Mesendoderm (in vitro differentiated cells): ENCODE data around the gene BTRC.

ENCODE experiments used
- DNase-seq: peaks from one replicate; pipeline ENCODE4 v3.0.0; 2013
- H2AK5ac ChIP-seq: 2 replicates; pipeline ENCODE4 v1.6.1; 2013; ENCODE audit warnings: low read length, inconsistent platforms
- H2BK120ac ChIP-seq: 2 replicates; pipeline ENCODE4 v1.6.1; 2013; ENCODE audit warnings: low read depth, mild to moderate bottlenecking, low read length, moderate library complexity, mixed read lengths
- H2BK15ac ChIP-seq: replicated peaks from 2 replicates; pipeline ENCODE4 v1.6.1; 2013; ENCODE audit warnings: low read depth, mild to moderate bottlenecking, moderate library complexity
- H2BK5ac ChIP-seq: 2 replicates; pipeline ENCODE4 v1.6.1; 2013; ENCODE audit warnings: low read length, inconsistent platforms
- H3K18ac ChIP-seq: 2 replicates; pipeline ENCODE4 v1.6.1; 2013; ENCODE audit warnings: mild to moderate bottlenecking, low read length, mixed read lengths
- H3K23ac ChIP-seq: one replicate; pipeline ENCODE4 v1.6.1; 2013; ENCODE audit warnings: low read length
- H3K27ac ChIP-seq: 2 replicates; pipeline ENCODE4 v1.5.1; 2013; ENCODE audit warnings: low read depth, mild to moderate bottlenecking, inconsistent platforms, low read length, moderate library complexity
- H3K27me3 ChIP-seq: 2 replicates; pipeline ENCODE4 v1.6.1; 2013; ENCODE audit warnings: low read length, control low read depth, mild to moderate bottlenecking, inconsistent platforms; ENCODE audit not compliant: insufficient read depth, poor library complexity
- H3K36me3 ChIP-seq: 2 replicates; pipeline ENCODE4 v1.6.1; 2013; ENCODE audit warnings: low read length, inconsistent platforms; ENCODE audit not compliant: control insufficient read depth, insufficient read depth
- H3K4ac ChIP-seq: one replicate; pipeline ENCODE4 v1.6.1; 2013; ENCODE audit warnings: low read depth, mild to moderate bottlenecking, low read length, moderate library complexity
- H3K4me1 ChIP-seq: 2 replicates; pipeline ENCODE4 v1.6.1; 2013; ENCODE audit warnings: low read depth, low read length, inconsistent platforms; ENCODE audit not compliant: control insufficient read depth
- H3K4me2 ChIP-seq: 2 replicates; pipeline ENCODE4 v1.6.1; 2013; ENCODE audit warnings: low read length
- H3K4me3 ChIP-seq: 2 replicates; pipeline ENCODE4 v1.5.1; 2013; ENCODE audit warnings: mild to moderate bottlenecking, low read length
- H3K56ac ChIP-seq: one replicate; pipeline ENCODE4 v1.6.1; 2013; ENCODE audit warnings: low read length
- H3K79me1 ChIP-seq: 2 replicates; pipeline ENCODE4 v1.6.1; 2013; ENCODE audit warnings: low read length, inconsistent platforms
- H3K79me2 ChIP-seq: 2 replicates; pipeline ENCODE4 v1.6.1; 2013; ENCODE audit warnings: mild to moderate bottlenecking, low read length; ENCODE audit not compliant: control insufficient read depth, insufficient read depth
- H3K9ac ChIP-seq: 2 replicates; pipeline ENCODE4 v1.6.1; 2013; ENCODE audit warnings: low read length, inconsistent platforms
- H4K5ac ChIP-seq: one replicate; pipeline ENCODE4 v1.6.1; 2013; ENCODE audit warnings: low read length
- H4K8ac ChIP-seq: one replicate; pipeline ENCODE4 v1.6.1; 2013; ENCODE audit warnings: low read depth, mild to moderate bottlenecking, control low read depth, low read length, moderate library complexity
- WGBS: extraction: QIAGEN DNeasy Blood & Tissue Kit; methylation state at CpG from one replicate; pipeline ENCODE4 v1.1.7; 2013; ENCODE audit warnings: low lambda C conversion rate, missing lambda C conversion rate; ENCODE audit not compliant: insufficient coverage; ENCODE audit errors: extremely low coverage; 5-methylcytosine and 5-hydroxymethylcytosine counted together

BTRC gene

GRCh38 chr10:101466016-101466912 lies 112.3 kb downstream of the BTRC start:
- Histone ChIP-seq H4K5ac (no peak overlapping the region), H2AK5ac (no peak overlapping the region), H3K4me1 (peaks cover 3% of the 10 kb centered on the region), H3K27me3 (no peaks in the 10 kb centered on the region), H3K36me3 (no peaks in the 10 kb centered on the region), H3K4me2 (no peak overlapping the region), H2BK120ac (no peak overlapping the region), H3K9ac (no peak overlapping the region), H3K18ac (no peak overlapping the region), H2BK15ac (no peak overlapping the region), H4K8ac (no peak overlapping the region), H3K79me2 (no peaks in the 10 kb centered on the region), H3K4me3 (no peak overlapping the region), H2BK5ac (no peak overlapping the region), H3K4ac (no peak overlapping the region), H3K27ac (no peak overlapping the region), H3K56ac (no peak overlapping the region), H3K23ac (no peak overlapping the region), H3K79me1 (no peaks in the 10 kb centered on the region)
- WGBS: no CpG with 5 or more reads among the region's 5 CpGs
- no peak for DNase-seq

GRCh38 chr10:101467286-101467770 lies 113.4 kb downstream of the BTRC start:
- no peak overlapping the region for H3K4me3 ChIP-seq
- no peaks in the 10 kb centered on the region for H3K27me3 ChIP-seq
- no peak overlapping the region for H3K27ac ChIP-seq
- H2BK120ac ChIP-seq: no peak overlapping the region
- no peak overlapping the region for H2BK5ac ChIP-seq
- H3K4ac ChIP-seq: no peak overlapping the region
- no peaks in the 10 kb centered on the region for H3K79me2 ChIP-seq
- H2AK5ac ChIP-seq: no peak overlapping the region
- DNase-seq: peak; percentile 89
- H3K79me1 ChIP-seq: no peaks in the 10 kb centered on the region
- no peak overlapping the region for H3K18ac ChIP-seq
- no peak overlapping the region for H4K8ac ChIP-seq
- no peak overlapping the region for H2BK15ac ChIP-seq
- WGBS: no CpG with 5 or more reads among the region's 3 CpGs
- H3K23ac ChIP-seq: no peak overlapping the region
- no peak overlapping the region for H3K4me2 ChIP-seq
- peaks cover 3% of the 10 kb centered on the region for H3K4me1 ChIP-seq
- no peak overlapping the region for H3K56ac ChIP-seq
- no peak overlapping the region for H4K5ac ChIP-seq
- no peak overlapping the region for H3K9ac ChIP-seq
- no peaks in the 10 kb centered on the region for H3K36me3 ChIP-seq

- no peak overlapping the region for H3K56ac ChIP-seq
- DNase-seq: no peak
- no peak overlapping the region for H3K23ac ChIP-seq
- no peak overlapping the region for H3K18ac ChIP-seq
- H3K27me3 ChIP-seq: no peaks in the 10 kb centered on the region
- no peak overlapping the region for H3K27ac ChIP-seq
- H3K4me1 ChIP-seq: peaks cover 3% of the 10 kb centered on the region
- H3K79me2 ChIP-seq: no peaks in the 10 kb centered on the region
- H3K79me1 ChIP-seq: no peaks in the 10 kb centered on the region
- H4K5ac ChIP-seq: no peak overlapping the region
- no peak overlapping the region for H3K9ac ChIP-seq
- H2AK5ac ChIP-seq: no peak overlapping the region
- no peak overlapping the region for H3K4me3 ChIP-seq
- WGBS: no CpG with 5 or more reads among the region's 2 CpGs
- no peak overlapping the region for H3K4ac ChIP-seq
- H2BK120ac ChIP-seq: no peak overlapping the region
- H2BK15ac ChIP-seq: no peak overlapping the region
- no peak overlapping the region for H4K8ac ChIP-seq
- no peak overlapping the region for H2BK5ac ChIP-seq
- no peaks in the 10 kb centered on the region for H3K36me3 ChIP-seq
- H3K4me2 ChIP-seq: no peak overlapping the region
These were observed 114.2 kb downstream of the BTRC start for GRCh38 chr10:101468159-101468558.

- H3K56ac ChIP-seq: no peak overlapping the region
These were observed 122.4 kb downstream of the BTRC start for GRCh38 chr10:101476383-101476782.

GRCh38 chr10:101478956-101479355 lies 125.0 kb downstream of the BTRC start:
- no CpG with 5 or more reads among the region's 1 CpG for WGBS
- H2BK120ac ChIP-seq: no peak overlapping the region

More at GRCh38 chr10:101476383-101476782, 122.4 kb downstream of the BTRC start:
- no CpG with 5 or more reads among the region's 3 CpGs for WGBS
- H4K5ac ChIP-seq: no peak overlapping the region
- no peaks in the 10 kb centered on the region for H3K4me1 ChIP-seq
- H3K79me1 ChIP-seq: no peaks in the 10 kb centered on the region
- no peak overlapping the region for H2BK15ac ChIP-seq
- H3K27me3 ChIP-seq: no peaks in the 10 kb centered on the region
- H3K9ac ChIP-seq: no peak overlapping the region
- no peak overlapping the region for H3K18ac ChIP-seq
- no peak overlapping the region for H3K4me3 ChIP-seq
- H2BK120ac ChIP-seq: no peak overlapping the region
- H3K4ac ChIP-seq: no peak overlapping the region
- H2AK5ac ChIP-seq: no peak overlapping the region
- no peaks in the 10 kb centered on the region for H3K79me2 ChIP-seq
- H4K8ac ChIP-seq: no peak overlapping the region
- no peak overlapping the region for H3K4me2 ChIP-seq
- no peak overlapping the region for H3K27ac ChIP-seq
- no peaks in the 10 kb centered on the region for H3K36me3 ChIP-seq
- DNase-seq: no peak
- H2BK5ac ChIP-seq: no peak overlapping the region
- no peak overlapping the region for H3K23ac ChIP-seq

More at GRCh38 chr10:101478956-101479355, 125.0 kb downstream of the BTRC start:
- Histone ChIP-seq H3K4me2 (no peak overlapping the region), H3K4me1 (no peaks in the 10 kb centered on the region), H4K5ac (no peak overlapping the region), H3K23ac (no peak overlapping the region), H3K79me2 (no peaks in the 10 kb centered on the region), H3K4me3 (no peak overlapping the region), H3K4ac (no peak overlapping the region), H3K27me3 (no peaks in the 10 kb centered on the region), H2BK15ac (no peak overlapping the region), H2BK5ac (no peak overlapping the region), H3K36me3 (no peaks in the 10 kb centered on the region), H3K9ac (no peak overlapping the region), H3K56ac (no peak overlapping the region), H2AK5ac (no peak overlapping the region), H3K27ac (no peak overlapping the region), H4K8ac (no peak overlapping the region), H3K18ac (no peak overlapping the region), H3K79me1 (no peaks in the 10 kb centered on the region)
- DNase-seq: no peak
